Chondrocyte (in vitro differentiated cells): Measurements from ENCODE around the gene DTYMK. TPM values are rescaled to one million over a fixed set of nuclear protein-coding genes. Genes with fewer than 3 reads are reported as not detected.

ENCODE experiments used
- DNase-seq: peaks from one replicate; pipeline ENCODE4 v3.0.0; 2021; ENCODE audit warnings: mixed read lengths, low spot score
- H3K27ac Mint-ChIP-seq: one replicate; pipeline ENCODE4 v1.8.0; 2021; ENCODE audit warnings: mild to moderate bottlenecking, moderate library complexity, mixed read lengths; ENCODE audit not compliant: unreplicated experiment
- H3K27me3 Mint-ChIP-seq: 2 replicates; pipeline ENCODE4 v1.8.0; 2021; ENCODE audit warnings: low read depth, mixed read lengths
- H3K36me3 Mint-ChIP-seq: 2 replicates; pipeline ENCODE4 v1.8.0; 2021; ENCODE audit warnings: low read depth, mixed read lengths
- H3K4me1 Mint-ChIP-seq: 2 replicates; pipeline ENCODE4 v1.8.0; 2021; ENCODE audit warnings: low read depth, mild to moderate bottlenecking, mixed read lengths
- H3K4me3 Mint-ChIP-seq: one replicate; pipeline ENCODE4 v1.8.0; 2021; ENCODE audit warnings: mild to moderate bottlenecking, moderate library complexity, mixed read lengths; ENCODE audit not compliant: unreplicated experiment
- H3K9me3 Mint-ChIP-seq: 2 replicates; pipeline ENCODE4 v1.8.0; 2021; ENCODE audit warnings: low read depth, mixed read lengths
- CTCF ChIP-seq: fragments of 200-600 bp; sonication (generic); IDR thresholded peaks from 2 replicates; pipeline ENCODE4 v1.5.0; 2021; ENCODE audit warnings: antibody characterized with exemption, mild to moderate bottlenecking, moderate library complexity
- total RNA-seq: library from RNA; stranded (reverse); gene quantifications from 3 replicates; pipeline ENCODE4 v1.2.1, GENCODE V29; 2021

The DTYMK gene
- total RNA-seq, 1 donor from 2014 or later, result 23.1 TPM

- peaks cover 7% of the 10 kb centered on the region for H3K36me3 Mint-ChIP-seq
These were observed 5.6 kb downstream of the DTYMK start for GRCh38 chr2:241680827-241681599.

GRCh38 chr2:241680044-241680443 is 6.6 kb downstream of the DTYMK start:
- Mint-ChIP-seq H3K4me3 (no peak overlapping the region), H3K36me3 (peaks cover 7% of the 10 kb centered on the region), H3K27me3 (no peaks in the 10 kb centered on the region), H3K27ac (no peak overlapping the region), H3K9me3 (no peaks in the 10 kb centered on the region), H3K4me1 (peaks cover 18% of the 10 kb centered on the region)
- no peak for TF ChIP-seq CTCF
- DNase-seq, result no peak

More at GRCh38 chr2:241680827-241681599, 5.6 kb downstream of the DTYMK start:
- Mint-ChIP-seq H3K4me3 (peak overlapping the region; percentile 18), H3K27ac (peak overlapping the region; percentile 95), H3K27me3 (no peaks in the 10 kb centered on the region), H3K4me1 (peaks cover 26% of the 10 kb centered on the region), H3K9me3 (no peaks in the 10 kb centered on the region)
- DNase-seq, result no peak
- no peak for TF ChIP-seq CTCF

- peaks cover 18% of the 10 kb centered on the region for H3K4me1 Mint-ChIP-seq
- DNase-seq, result no peak
- H3K27me3 Mint-ChIP-seq, result no peaks in the 10 kb centered on the region
- TF ChIP-seq CTCF, result no peak
- no peaks in the 10 kb centered on the region for H3K9me3 Mint-ChIP-seq
- H3K27ac Mint-ChIP-seq, result peak overlapping the region; percentile 17
- no peak overlapping the region for H3K4me3 Mint-ChIP-seq
- H3K36me3 Mint-ChIP-seq, result peaks cover 6% of the 10 kb centered on the region
These were observed 7.7 kb downstream of the DTYMK start for GRCh38 chr2:241678784-241679540.

GRCh38 chr2:241678307-241678706 is 8.3 kb downstream of the DTYMK start:
- no peaks in the 10 kb centered on the region for H3K9me3 Mint-ChIP-seq
- H3K4me1 Mint-ChIP-seq, result peaks cover 18% of the 10 kb centered on the region
- DNase-seq, result no peak
- no peak for TF ChIP-seq CTCF
- H3K36me3 Mint-ChIP-seq, result peaks cover 6% of the 10 kb centered on the region
- no peak overlapping the region for H3K4me3 Mint-ChIP-seq
- H3K27me3 Mint-ChIP-seq, result no peaks in the 10 kb centered on the region
- no peak overlapping the region for H3K27ac Mint-ChIP-seq

GRCh38 chr2:241677392-241677791 is 9.2 kb downstream of the DTYMK start:
- H3K27me3 Mint-ChIP-seq, result no peaks in the 10 kb centered on the region
- TF ChIP-seq CTCF, result no peak
- H3K9me3 Mint-ChIP-seq, result no peaks in the 10 kb centered on the region
- H3K36me3 Mint-ChIP-seq, result peaks cover 6% of the 10 kb centered on the region
- peaks cover 18% of the 10 kb centered on the region for H3K4me1 Mint-ChIP-seq
- DNase-seq, result no peak
- H3K27ac Mint-ChIP-seq, result no peak overlapping the region
- H3K4me3 Mint-ChIP-seq, result no peak overlapping the region
